Spleen (tissue), 7 donors: ENCODE data around the gene PCNX2.

ENCODE experiments used
- POLR2A ChIP-seq, 3 donors: fragments of 450-650 bp; IDR thresholded peaks; one replicate each; pipeline ENCODE4 v1.5.1; 2017; ENCODE audit warnings: antibody characterized with exemption in 3 of 3, mild to moderate bottlenecking in 1 of 3
- TF ChIP-seq, protein P1 (sequence below), 11 experiments: fragments of 200-600 bp in 7 of 11; fragments of 450-650 bp in 4 of 11; sonication (generic) in 4 of 11; IDR thresholded peaks in 8 of 11; conservative IDR thresholded peaks in 3 of 11; 1 replicate in 7 of 11; 2 replicates in 4 of 11; pipeline versions ENCODE4 v1.4.0 to v1.8.0; 2016 to 2021; ENCODE audit warnings: antibody characterized with exemption in 11 of 11, inconsistent platforms in 4 of 11, mild to moderate bottlenecking in 1 of 11
- donor health status: DM: no; HTN: no; CAD: no; lungs with moderate emphysema.
- donor health status: DM: no; HTN: no; CAD: no.
- donor health status: DM: no; HTN: no; CAD: no.

DNA sequence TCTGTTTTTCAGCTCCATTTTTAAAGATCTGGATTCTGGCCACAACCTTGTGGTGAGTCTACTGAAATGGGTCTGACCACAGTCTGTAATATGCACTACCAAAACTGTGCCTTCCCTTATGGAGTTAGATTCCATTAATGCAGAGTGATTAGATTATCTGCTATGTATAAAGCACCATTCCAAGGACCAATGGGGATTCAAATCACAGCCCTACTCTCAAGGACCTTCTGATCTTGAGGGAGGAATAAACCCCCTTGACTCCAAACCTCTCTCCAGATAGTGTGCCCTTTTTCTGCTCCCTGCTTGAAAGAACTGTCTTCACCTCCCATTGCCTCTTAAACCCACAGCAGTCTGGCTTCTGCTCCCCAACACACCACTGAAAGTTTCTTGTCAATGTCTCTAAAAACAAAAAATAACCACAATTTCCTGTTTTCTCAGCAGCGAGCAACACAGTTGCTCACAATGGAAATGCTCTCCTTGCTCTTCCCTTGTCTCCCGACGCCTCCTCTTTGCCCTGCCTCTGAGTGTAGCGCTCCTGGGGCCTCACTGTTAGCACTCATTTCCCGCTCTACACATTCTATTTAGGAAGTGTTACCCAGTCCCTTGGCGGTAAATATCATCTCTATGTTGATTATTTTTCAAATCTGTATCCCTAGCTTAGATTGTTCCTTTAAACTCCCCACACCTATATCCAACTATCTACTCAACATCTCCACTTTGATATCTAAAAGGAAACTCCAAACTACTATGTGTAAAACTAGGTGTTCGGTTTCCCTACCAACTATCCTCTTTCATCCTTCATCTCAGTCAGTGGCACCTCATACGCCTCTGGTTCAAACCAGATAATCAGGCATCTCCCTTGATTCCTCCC is 13.6 kb downstream of the PCNX2 start:
- TF ChIP-seq, protein P1, sequence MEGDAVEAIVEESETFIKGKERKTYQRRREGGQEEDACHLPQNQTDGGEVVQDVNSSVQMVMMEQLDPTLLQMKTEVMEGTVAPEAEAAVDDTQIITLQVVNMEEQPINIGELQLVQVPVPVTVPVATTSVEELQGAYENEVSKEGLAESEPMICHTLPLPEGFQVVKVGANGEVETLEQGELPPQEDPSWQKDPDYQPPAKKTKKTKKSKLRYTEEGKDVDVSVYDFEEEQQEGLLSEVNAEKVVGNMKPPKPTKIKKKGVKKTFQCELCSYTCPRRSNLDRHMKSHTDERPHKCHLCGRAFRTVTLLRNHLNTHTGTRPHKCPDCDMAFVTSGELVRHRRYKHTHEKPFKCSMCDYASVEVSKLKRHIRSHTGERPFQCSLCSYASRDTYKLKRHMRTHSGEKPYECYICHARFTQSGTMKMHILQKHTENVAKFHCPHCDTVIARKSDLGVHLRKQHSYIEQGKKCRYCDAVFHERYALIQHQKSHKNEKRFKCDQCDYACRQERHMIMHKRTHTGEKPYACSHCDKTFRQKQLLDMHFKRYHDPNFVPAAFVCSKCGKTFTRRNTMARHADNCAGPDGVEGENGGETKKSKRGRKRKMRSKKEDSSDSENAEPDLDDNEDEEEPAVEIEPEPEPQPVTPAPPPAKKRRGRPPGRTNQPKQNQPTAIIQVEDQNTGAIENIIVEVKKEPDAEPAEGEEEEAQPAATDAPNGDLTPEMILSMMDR (IDR thresholded peaks at IDR 0.05 in 8 of 11, conservative IDR thresholded peaks at IDR 0.05 in 3 of 11): no peak
- TF ChIP-seq POLR2A (IDR thresholded peaks at IDR 0.05): no peak
